ENCODE measurements around the gene DGKQ.

DGKQ gene

DNA sequence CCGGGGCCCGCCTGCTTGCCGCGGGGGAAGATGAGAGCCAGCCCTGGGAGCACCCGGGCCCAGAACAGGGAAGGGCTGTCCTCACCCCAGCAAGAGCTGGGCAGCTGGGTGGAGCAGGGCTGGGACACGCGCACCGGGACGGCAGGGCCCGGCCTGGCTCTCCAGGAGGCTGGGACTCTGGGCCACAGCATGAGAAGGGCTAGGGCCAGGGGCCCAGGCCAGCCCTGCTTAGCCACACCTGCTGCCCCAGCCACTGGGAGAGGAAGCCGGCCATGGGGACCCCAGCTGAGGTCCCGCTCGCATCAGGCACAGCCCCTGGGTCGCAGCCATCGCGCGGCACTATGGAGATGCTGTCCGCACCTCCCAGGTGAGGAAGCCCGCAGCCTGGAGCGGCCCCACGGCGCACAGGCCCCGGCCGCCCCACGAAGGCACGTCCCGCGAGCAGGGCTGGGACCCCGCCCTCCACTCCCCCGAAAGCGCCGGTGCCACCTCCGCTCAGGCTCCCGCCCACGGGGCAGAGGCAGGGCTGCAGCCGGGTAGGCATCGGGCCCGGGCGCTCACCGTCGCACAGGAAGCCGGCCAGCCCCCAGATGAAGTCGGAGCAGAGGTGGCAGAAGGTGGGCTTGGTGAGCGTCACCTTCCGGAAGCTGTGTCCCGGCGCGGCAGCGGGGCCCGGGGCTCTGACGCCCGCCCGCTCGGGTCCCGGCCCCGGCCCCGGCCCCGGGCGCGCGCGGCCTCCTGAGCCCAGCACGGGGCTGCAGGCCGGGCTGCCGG lies 531 bp downstream of the DGKQ start:
- TF ChIP-seq REST (IDR thresholded peaks at IDR 0.05; ENCODE audit: insufficient read depth in 1 of 2, low read depth in 2 of 2, low read length in 2 of 2), result no peak
- TF ChIP-seq POLR2AphosphoS5 (IDR thresholded peaks at IDR 0.05; ENCODE audit: low read depth, low read length), result no peak
- TF ChIP-seq FOXP2 (optimal IDR thresholded peaks at IDR 0.05; ENCODE audit: borderline replicate concordance, extremely low read depth, extremely low read length, insufficient read depth), result no peak
- no peak for TF ChIP-seq TAF1 (IDR thresholded peaks at IDR 0.05; ENCODE audit: borderline replicate concordance, insufficient read depth, low read length)
- no peak for TF ChIP-seq SIN3A (IDR thresholded peaks at IDR 0.05; ENCODE audit: borderline replicate concordance, insufficient read depth, low read length)

- TF ChIP-seq FOXP2 (optimal IDR thresholded peaks at IDR 0.05; ENCODE audit: borderline replicate concordance, extremely low read depth, extremely low read length, insufficient read depth) (no peak), TAF1 (IDR thresholded peaks at IDR 0.05; ENCODE audit: borderline replicate concordance, insufficient read depth, low read length) (no peak), REST (IDR thresholded peaks at IDR 0.05; ENCODE audit: insufficient read depth in 1 of 2, low read depth in 2 of 2, low read length in 2 of 2) (no peak), POLR2AphosphoS5 (IDR thresholded peaks at IDR 0.05; ENCODE audit: low read depth, low read length) (no peak), SIN3A (IDR thresholded peaks at IDR 0.05; ENCODE audit: borderline replicate concordance, insufficient read depth, low read length) (no peak)
These were observed 1.5 kb downstream of the DGKQ start for GRCh38 chr4:971666-972500.

- TF ChIP-seq POLR2AphosphoS5 (IDR thresholded peaks at IDR 0.05; ENCODE audit: low read depth, low read length), result no peak
- TF ChIP-seq SIN3A (IDR thresholded peaks at IDR 0.05; ENCODE audit: borderline replicate concordance, insufficient read depth, low read length), result no peak
- TF ChIP-seq REST (IDR thresholded peaks at IDR 0.05; ENCODE audit: insufficient read depth in 1 of 2, low read depth in 2 of 2, low read length in 2 of 2), result no peak
- TF ChIP-seq FOXP2 (optimal IDR thresholded peaks at IDR 0.05; ENCODE audit: borderline replicate concordance, extremely low read depth, extremely low read length, insufficient read depth), result no peak
- no peak for TF ChIP-seq TAF1 (IDR thresholded peaks at IDR 0.05; ENCODE audit: borderline replicate concordance, insufficient read depth, low read length)
These were observed 2.4 kb downstream of the DGKQ start for GRCh38 chr4:970854-971520.

DNA sequence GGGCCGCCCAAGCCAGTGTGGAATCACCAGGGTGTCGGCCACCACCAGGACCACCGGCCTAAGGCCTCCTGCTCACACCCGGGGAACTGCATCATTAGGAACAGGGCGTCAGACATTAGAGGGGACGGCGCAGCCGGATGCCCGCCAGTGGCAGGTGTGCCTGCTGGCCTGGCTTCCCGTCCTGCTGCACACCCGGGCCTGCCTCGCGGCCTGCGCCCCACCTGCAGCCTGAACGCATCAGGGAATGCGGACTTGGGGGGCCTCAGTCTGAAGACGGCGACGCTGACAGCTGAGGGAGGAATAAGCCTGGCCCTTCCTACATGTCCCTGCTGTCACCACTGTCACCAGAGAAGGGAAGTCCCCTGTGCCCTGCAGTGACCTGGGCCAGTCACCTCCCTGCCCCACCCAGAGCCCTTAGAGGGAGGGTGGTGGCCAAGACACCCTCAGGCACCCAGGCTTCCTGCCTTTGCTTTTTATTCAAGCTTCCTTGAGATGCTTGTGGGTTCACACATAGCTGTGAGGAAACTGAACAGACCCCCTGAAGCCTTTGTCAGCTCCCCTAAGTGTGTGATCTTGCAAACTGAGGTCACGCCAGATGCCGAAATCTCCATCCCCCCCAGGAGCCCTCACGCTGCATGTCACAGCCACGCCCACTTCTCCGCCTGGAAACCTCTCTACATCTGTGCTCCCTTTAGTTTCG lies 3.2 kb downstream of the DGKQ start:
- TF ChIP-seq POLR2AphosphoS5 (IDR thresholded peaks at IDR 0.05; ENCODE audit: low read depth, low read length) (no peak), SIN3A (IDR thresholded peaks at IDR 0.05; ENCODE audit: borderline replicate concordance, insufficient read depth, low read length) (no peak), TAF1 (IDR thresholded peaks at IDR 0.05; ENCODE audit: borderline replicate concordance, insufficient read depth, low read length) (no peak), REST (IDR thresholded peaks at IDR 0.05; ENCODE audit: insufficient read depth in 1 of 2, low read depth in 2 of 2, low read length in 2 of 2) (no peak), FOXP2 (optimal IDR thresholded peaks at IDR 0.05; ENCODE audit: borderline replicate concordance, extremely low read depth, extremely low read length, insufficient read depth) (no peak)
